Right lobe of liver (tissue), 6 donors: ENCODE measurements around the gene HOXA11. TPM values are rescaled to one million over a fixed set of nuclear protein-coding genes. Genes with fewer than 3 reads are reported as not detected.

Experiments
- ATAC-seq, 4 donors: fragments of 200-7000 bp; cut with Tn5 transposase; one replicate each; pipeline ENCODE4 v1.9.1; 2020; ENCODE audit warnings: mild to moderate bottlenecking in 4 of 4, moderate library complexity in 4 of 4
- DNase-seq, 3 donors: peaks; one replicate each; pipeline ENCODE4 v3.0.0-alpha.2; 2020
- H3K27ac ChIP-seq, 3 donors: fragments of 200-600 bp; one replicate each; pipeline ENCODE4 v1.8.0; 2022
- H3K27me3 ChIP-seq, 2 donors: fragments of 200-600 bp; one replicate each; pipeline ENCODE4 v1.8.0; 2022
- H3K36me3 ChIP-seq, 4 donors: fragments of 200-600 bp; sonication (generic) in 1 of 4; one replicate each; pipeline versions ENCODE4 v1.5.1 to v1.8.0; 2017 to 2022; ENCODE audit warnings: control low read depth in 1 of 4
- H3K4me1 ChIP-seq, 4 donors: fragments of 200-600 bp; sonication (generic) in 1 of 4; one replicate each; pipeline versions ENCODE4 v1.5.1 to v1.8.0; 2017 to 2022; ENCODE audit warnings: control low read depth in 1 of 4
- H3K4me3 ChIP-seq, 3 donors: fragments of 200-600 bp; one replicate each; pipeline ENCODE4 v1.8.0; 2022
- H3K9me3 ChIP-seq, 4 donors: fragments of 200-600 bp; sonication (generic) in 1 of 4; one replicate each; pipeline versions ENCODE4 v1.5.1 to v1.8.0; 2017 to 2022; ENCODE audit warnings: control low read depth in 1 of 4
- CTCF ChIP-seq, 4 donors: fragments of 200-600 bp in 3 of 4; fragments of 450-650 bp in 1 of 4; IDR thresholded peaks; one replicate each; pipeline versions ENCODE4 v1.5.1 to v1.8.0; 2016 to 2022; ENCODE audit warnings: antibody characterized with exemption in 4 of 4, mild to moderate bottlenecking in 2 of 4
- POLR2A ChIP-seq: fragments of 450-650 bp; IDR thresholded peaks from one replicate; pipeline ENCODE4 v1.6.1; 2017; ENCODE audit warnings: antibody characterized with exemption, mild to moderate bottlenecking
- WGBS: methylation state at CpG from one replicate; pipeline ENCODE4 v1.1.6; 2018; ENCODE audit warnings: low coverage, low lambda C conversion rate; ENCODE audit not compliant: insufficient coverage; ENCODE audit errors: missing lambda C conversion rate; 5-methylcytosine and 5-hydroxymethylcytosine counted together
- intact Hi-C, 2 donors: fragments of 100-400 bp; cut with DNase I; formaldehyde crosslinking; loops; one replicate each; pipeline versions ENCODE4 v1.11.2 to v1.14.1; 2022
- total RNA-seq, 6 experiments: library from RNA; depleted of rRNA in 2 of 6; stranded (reverse); fragments of >200 nt in 2 of 6; fragmentation: NEBNext Ultra II Directional in 3 of 6; extraction: Animal tissue kit (Norgen Biotek cat#: 25700) in 3 of 6; gene quantifications; one replicate each; pipeline versions ENCODE4 v1.1.0 to v1.2.4, GENCODE V29; 2016 to 2023
- donor health status: DM: no; HTN: yes; CAD: no.
- donor health status: DM: no; HTN: no; CAD: no.
- donor health status: DM: no; HTN: no; CAD: no.
- donor health status: DM: no; HTN: yes; CAD: no.
- donor health status: DM: no; HTN: yes; CAD: no.

HOXA11 gene
- total RNA-seq, 6 experiments from 2014 or later: not detected

- DNase-seq: no peak
Measured at GRCh38 chr7:27148031-27148755, 36.8 kb downstream of the HOXA11 start.

GRCh38 chr7:27147199-27148030, 37.6 kb downstream of the HOXA11 start, which contains the start of gene HOXA6:
TSS of gene HOXA6 (minus strand) at chr7:27147774. CDS start at chr7:27147749, 25 bp downstream.
- no peak for ATAC-seq
- no peaks in the 10 kb centered on the region for H3K36me3 ChIP-seq
- TF ChIP-seq POLR2A: no peak
- no peak for TF ChIP-seq CTCF (IDR thresholded peaks at IDR 0.05)
- intact Hi-C loops: no loop called here
- peaks cover 14 to 68% of the 10 kb centered on the region in 2 donors for H3K27me3 ChIP-seq
- H3K9me3 ChIP-seq: no peaks in the 10 kb centered on the region
- peak in 1 of 3 donors; percentile 54 for DNase-seq
- peak within 1 kb of the TSS in 2 of 3 donors; percentile 9 to 31 for H3K4me3 ChIP-seq
- peaks cover 0 to 5% (median 3%) of the 10 kb centered on the region in 4 donors for H3K4me1 ChIP-seq
- no peak within 1 kb of the TSS for H3K27ac ChIP-seq
- 13% methylated on average over 31 of the region's 63 CpGs for WGBS

More at GRCh38 chr7:27148031-27148755, 36.8 kb downstream of the HOXA11 start:
- TF ChIP-seq POLR2A (no peak), CTCF (IDR thresholded peaks at IDR 0.05) (no peak)
- 18% methylated on average over 11 of the region's 28 CpGs for WGBS
- no peak for ATAC-seq
- Histone ChIP-seq H3K4me1 (peaks cover 0 to 5% (median 3%) of the 10 kb centered on the region in 4 donors), H3K4me3 (peak overlapping the region in 2 of 3 donors; percentile 9 to 31), H3K36me3 (no peaks in the 10 kb centered on the region), H3K27ac (no peak overlapping the region), H3K27me3 (peaks cover 18 to 68% of the 10 kb centered on the region in 2 donors), H3K9me3 (no peaks in the 10 kb centered on the region)
- intact Hi-C loops: no loop called here

GRCh38 chr7:27146491-27147198, 38.4 kb downstream of the HOXA11 start:
- Histone ChIP-seq H3K9me3 (no peaks in the 10 kb centered on the region), H3K27ac (no peak overlapping the region), H3K36me3 (no peaks in the 10 kb centered on the region), H3K4me1 (peaks cover 0 to 5% (median 3%) of the 10 kb centered on the region in 4 donors), H3K4me3 (no peak overlapping the region), H3K27me3 (peaks cover 14 to 69% of the 10 kb centered on the region in 2 donors)
- no peak for ATAC-seq
- peak in 1 of 3 donors; percentile 30 for DNase-seq
- TF ChIP-seq CTCF (IDR thresholded peaks at IDR 0.05): no peak
- TF ChIP-seq POLR2A: no peak
- intact Hi-C loops: no loop called here
- 29% methylated on average over 4 of the region's 5 CpGs for WGBS

- H3K27ac ChIP-seq: no peak overlapping the region
- DNase-seq (no peak), ATAC-seq (no peak)
- H3K27me3 ChIP-seq: peaks cover 14 to 69% of the 10 kb centered on the region in 2 donors
- H3K36me3 ChIP-seq: no peaks in the 10 kb centered on the region
- intact Hi-C loops: no loop called here
- no peak overlapping the region for H3K4me3 ChIP-seq
- H3K9me3 ChIP-seq: no peaks in the 10 kb centered on the region
- peaks cover 0 to under 1% (median under 1%) of the 10 kb centered on the region in 4 donors for H3K4me1 ChIP-seq
- WGBS: 47% methylated on average over 4 of the region's 11 CpGs
- TF ChIP-seq POLR2A (no peak), CTCF (IDR thresholded peaks at IDR 0.05) (no peak)
Measured at GRCh38 chr7:27145914-27146412, 39.1 kb downstream of the HOXA11 start.
